ENCODE measurements around the gene PLCL1. TPM values are rescaled to one million over a fixed set of nuclear protein-coding genes. Genes with fewer than 3 reads are reported as not detected.

The PLCL1 gene
- total RNA-seq, 1 experiment from 2014 or later: 0.16 TPM

DNA sequence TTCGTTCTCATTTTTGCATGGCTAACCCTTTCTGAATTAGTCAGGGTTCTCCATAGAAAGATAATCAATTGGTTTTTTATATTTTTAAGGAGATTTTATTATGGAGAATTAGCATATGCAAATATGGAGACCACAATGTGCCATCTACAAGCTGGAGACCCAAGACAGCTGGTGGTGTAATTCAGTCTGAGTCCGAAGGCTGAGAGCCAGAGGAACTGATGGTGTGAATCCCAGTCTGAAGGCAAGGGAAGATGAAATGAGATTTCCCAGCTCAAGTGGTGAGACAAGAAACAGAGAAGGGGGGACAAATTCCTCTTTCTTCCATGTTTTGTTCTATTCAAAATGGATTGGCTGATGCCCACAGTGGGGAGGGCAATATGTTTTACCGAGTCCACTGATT is 80.7 kb downstream of the PLCL1 start:
- no peak for DNase-seq (ENCODE audit: low read depth)

DNA sequence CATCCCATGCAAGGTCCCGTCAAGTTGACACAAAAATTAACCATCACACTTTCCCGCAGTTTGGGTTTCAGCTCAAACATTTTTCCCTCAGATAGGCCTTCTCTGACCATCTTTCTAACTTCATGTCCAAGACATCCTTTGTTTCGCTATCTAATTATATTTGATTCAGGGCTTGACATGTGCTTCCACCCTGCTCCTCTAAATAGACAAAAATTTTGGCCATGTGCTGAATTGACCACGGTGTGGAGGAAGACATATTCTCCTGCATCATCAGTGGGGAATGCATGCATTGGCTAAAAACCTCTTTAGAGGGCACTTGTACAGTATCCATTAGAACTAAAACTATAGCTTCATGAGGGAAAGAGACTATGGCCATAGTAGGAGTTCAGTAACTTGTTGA is 81.2 kb downstream of the PLCL1 start:
- no peak for DNase-seq (ENCODE audit: low read depth)

DNA sequence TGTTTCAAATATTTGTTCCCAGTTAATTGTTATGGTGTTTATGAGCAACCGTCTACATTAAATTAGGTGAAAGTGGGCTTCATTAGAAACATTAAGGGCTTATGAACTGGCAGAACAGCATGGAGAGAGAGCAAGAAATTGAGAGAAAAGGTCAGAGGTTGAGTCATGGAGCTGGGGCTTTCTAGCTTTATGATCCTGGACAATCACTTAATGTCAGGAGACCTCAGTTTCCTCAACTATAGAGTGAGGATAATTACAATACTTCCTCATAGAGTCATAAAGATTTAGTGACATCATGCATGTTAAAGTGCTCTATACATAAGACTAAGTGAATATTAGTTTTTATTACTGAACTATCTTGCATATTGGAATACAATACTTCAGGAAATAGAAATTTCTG is 83.9 kb downstream of the PLCL1 start:
- DNase-seq (ENCODE audit: low read depth): no peak

DNA sequence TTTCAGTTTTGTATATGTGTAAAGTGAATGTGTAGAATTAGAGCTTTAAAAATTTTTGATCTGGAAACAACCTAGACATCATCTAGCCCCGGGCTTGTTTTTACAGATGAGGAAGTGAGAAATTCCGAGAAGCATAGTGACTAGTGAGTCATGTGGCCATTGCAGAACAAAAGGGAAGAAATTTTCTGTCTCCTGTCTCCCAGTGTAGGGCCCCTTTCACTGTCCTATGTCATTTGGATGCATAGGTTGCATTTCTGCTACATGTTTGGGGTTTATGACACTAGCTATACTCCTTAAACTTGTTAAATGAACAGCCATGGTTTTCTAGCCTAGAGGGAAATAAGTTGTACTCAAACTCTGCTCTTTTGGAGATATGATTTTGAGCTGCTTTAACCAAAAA is 84.6 kb downstream of the PLCL1 start:
- peak; percentile 59 for DNase-seq (ENCODE audit: low read depth)

DNA sequence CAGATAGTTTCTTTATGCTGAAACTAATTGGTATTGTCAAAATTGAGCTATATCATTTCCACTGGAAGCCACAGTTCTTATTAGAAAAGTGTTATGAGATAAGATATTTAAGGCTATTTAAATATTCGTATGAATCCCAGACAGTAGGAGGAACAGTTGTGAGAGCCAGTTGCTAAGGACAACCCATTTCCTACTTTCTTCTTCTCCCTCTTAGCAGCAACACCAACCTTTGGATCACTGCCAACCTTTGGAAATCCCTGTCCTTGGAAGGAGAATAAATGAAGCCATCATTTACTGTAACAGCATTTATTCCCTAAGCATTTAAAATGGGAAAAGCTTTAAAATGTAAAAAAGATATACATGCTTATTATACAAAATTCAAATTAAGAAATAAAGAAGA is 85.8 kb downstream of the PLCL1 start:
- DNase-seq (ENCODE audit: low read depth): no peak

DNA sequence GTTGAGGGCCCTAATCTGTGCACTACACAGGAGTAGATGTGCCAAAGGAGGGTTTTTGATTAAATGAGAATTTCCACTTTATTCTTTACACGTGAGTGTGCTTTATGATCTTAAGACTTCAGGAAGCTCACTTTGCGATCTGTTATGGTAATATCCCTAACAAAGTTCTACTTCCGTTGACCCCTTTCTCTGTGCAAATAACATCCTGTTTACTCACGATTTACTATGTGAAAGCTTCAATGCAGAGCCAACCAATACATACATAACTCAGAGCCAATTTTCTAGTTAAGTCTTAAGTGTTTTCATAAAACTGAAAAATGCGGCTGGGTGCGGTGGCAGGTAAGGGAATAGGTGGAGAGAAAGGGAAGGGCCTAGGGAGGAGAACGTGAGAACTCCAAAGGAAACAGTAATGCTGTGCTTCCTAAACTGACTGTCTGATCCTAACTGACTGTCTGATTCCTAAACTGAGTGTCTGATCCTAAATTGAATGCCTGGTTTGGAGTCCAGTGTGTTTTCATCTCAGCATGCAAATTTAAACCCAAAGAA is 87.6 kb downstream of the PLCL1 start:
- DNase-seq (ENCODE audit: low read depth): no peak

DNA sequence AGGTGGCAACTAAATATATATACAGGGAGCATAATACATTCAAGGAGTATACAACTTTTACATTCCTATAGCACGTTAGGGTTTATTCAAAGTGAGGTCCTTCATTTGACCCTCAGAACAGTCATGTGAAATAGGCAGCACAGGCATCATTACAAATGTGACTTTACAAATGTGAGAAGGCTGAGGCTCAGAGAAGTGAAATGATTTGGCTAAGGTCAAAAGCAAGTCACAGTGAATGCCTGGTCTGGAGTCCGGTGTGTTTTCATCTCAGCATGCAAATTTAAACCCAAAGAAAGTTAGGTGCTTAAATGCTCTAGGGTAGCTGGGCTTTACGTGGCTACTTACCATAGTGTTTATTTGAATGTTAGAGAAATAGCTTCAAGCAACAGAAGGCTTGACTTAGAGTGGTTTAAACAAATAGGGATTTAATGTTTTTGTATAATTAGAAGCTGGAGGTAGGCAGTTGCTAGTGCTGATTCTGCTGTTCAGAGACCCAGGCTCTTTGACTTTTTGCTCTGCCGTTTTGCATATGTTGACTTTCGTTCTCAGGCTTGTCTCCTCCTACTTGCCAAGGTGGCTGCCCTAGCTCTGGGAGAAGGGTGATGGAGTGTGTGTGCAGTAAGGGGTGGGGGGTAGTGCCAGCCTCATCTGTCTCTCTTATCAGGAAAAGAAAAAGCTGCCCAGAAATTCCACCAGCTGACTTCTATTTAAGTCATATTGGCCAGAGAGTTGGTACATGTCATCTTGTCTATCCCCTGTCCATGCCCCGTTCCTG is 89.2 kb downstream of the PLCL1 start:
- DNase-seq (ENCODE audit: low read depth): no peak

DNA sequence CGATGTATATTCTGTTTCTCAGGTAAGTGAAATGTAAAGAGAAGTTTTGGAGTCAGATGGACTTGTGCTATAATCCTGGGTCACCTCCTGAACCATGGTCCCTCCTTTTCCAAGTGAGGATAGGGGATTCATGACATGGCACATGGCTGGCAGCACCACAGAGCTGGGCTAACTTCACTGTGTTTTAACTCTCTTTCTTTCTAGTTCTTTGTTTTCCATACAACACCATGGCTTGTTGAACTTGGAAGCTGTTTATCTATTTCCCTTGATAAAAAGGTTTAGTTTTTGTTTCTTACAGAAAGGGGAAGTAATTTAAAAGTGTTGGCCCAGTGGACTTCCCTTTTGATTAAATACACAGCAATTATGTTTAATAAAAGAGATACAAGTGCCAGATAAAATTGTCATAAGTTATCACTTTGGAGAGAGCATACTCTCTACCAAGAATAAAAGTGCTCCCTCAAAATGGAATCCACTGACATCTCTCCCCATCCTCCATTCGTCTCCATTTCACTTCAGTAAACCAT is 90.4 kb downstream of the PLCL1 start:
- no peak for DNase-seq (ENCODE audit: low read depth)

DNA sequence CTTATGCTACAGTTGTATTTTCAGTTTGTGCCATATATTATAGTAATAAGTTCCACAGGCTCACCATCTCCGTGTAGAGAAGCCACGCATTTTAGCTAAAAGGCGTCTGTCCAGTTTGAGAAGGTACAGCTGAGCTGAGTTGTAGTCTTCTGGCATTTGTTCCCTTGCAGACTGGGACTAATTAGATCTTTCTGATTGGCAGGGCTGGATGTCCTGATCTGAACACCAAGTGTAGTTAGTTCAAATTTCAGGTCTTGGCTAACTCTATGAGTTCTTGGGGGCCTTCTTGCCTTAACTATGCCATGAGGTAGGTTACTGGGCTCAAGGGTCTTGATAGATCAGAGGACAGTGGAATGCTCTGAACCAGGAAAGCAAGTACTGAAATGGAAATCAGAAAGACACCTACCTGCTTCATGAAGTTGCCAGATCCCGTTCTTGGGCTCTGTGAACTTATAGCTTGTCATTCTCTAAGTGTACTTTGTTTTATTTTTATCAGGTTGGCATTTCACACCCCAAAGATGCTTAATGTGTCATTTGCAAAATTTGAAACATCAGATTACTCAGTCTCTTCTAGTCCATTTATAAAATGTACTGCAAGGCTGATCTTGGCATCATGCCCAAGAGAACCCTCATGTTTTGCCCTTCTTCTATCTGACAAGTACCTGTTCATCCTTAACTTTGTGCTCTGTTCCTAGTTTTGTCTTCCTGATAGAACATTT is 93.7 kb downstream of the PLCL1 start:
- DNase-seq (ENCODE audit: low read depth): no peak

DNA sequence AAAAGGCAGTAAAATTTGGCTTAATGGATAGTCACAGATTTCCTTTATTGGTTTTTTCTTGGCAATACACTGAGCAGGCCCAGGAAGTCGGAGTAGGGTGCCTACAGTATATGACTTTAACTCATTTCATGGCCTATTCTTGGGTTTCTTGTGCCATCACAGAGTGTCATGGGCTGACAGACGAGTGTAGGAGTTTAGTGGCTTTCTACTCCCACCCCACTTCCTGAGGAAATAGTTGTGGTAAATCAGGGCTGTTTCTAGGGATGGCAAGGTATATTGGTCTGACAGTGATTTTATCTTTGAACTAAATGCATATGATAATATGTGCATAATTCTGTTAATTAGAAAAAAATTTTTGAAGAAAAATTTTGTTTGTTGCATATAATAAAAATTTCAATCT is 100.1 kb downstream of the PLCL1 start:
- DNase-seq (ENCODE audit: low read depth): peak; percentile 42

DNA sequence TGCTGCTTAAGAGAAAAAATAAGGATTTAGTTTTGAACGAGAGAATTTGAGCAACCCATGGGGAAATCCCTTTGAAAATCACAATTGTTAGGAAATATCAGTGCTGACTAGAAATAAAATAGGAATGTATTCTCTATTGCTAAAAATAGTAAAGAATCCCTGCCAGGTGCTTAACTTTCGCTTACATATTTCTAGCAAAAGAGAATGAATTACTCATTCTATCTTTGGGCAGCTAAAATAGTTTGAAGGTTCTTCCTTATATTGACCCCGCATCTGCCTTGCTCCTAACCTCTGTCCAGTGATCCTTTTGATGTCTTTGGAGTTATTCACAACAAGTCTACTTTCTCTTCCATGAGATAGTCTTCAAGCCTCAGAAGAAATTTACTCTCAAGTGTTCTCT is 103.8 kb downstream of the PLCL1 start:
- DNase-seq (ENCODE audit: low read depth): no peak

DNA sequence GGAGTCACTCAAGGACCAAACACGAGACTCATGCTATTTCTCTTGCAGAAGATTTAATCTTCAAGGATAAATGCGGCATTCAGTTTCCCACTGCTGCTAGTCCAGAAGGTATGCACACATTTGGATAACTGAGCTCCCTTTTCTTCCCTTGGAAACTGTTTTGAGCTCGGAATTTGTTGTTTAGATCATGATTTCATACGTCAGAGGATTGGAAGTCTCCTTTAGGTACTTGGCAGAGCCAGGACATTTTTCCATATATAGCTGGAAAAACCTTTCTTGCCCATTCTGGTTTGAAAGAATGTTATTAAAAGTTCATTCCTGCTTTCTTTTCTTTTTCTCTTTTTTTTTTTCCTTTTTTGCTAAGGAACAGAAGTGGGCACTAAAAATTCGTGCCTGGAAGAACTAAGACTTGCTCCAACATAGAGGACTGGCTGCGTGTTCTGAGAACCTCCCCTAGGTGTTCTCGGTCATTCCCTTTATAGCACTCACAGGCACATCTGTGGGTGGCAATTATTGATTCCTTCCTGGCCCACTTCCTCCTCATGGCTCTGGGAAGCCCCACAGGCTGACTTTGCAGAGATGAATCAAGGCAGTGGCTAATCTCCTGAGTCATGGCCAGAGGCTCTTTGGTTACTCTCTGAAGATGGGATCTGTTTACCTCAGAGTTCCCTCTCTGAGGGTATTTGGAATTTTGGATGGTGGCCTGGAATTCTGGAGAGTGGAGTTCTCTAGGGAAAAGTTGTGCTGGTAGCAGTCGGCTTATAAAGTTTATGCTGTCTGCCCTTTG is 104.8 kb downstream of the PLCL1 start:
- peak; percentile 79 for DNase-seq (ENCODE audit: low read depth)

DNA sequence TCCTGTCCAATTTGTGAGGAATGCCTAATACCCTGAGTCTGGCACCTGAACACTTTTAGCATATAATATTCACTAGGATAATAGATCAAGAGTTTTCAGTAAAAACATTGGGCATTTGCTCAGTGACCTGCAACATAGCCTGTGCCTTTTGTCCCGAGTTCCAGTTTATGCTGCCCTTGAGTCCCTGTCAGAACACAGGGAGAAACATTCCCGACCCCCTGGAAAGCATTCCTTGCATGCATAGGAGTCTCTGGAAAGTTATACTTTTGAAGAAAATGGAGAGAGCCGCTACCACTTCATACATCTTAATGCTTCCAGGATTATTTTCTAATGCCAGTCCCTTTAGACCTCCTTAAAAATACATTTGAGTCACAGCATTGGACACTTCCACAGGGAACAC is 107.3 kb downstream of the PLCL1 start:
- no peak for DNase-seq (ENCODE audit: low read depth)

DNA sequence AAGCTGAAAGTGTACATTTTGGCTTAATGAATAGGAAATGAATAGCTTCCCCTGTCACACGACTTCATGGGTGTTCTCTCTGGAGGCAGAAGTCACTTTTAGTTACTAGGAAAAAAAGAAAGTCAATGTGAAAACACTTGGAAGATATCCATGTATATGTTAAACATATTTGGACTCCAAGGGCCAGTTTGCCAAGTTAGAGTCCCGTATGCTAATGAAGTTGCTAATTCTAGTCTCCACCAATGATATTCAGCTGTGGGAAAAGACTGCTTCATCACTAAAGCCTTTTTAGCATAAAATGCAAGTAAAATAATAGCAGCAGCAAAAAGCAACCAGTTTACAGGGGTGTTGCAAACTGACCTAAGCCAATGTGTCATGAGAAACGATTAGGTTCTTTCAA is 108.7 kb downstream of the PLCL1 start:
- DNase-seq (ENCODE audit: low read depth): no peak

DNA sequence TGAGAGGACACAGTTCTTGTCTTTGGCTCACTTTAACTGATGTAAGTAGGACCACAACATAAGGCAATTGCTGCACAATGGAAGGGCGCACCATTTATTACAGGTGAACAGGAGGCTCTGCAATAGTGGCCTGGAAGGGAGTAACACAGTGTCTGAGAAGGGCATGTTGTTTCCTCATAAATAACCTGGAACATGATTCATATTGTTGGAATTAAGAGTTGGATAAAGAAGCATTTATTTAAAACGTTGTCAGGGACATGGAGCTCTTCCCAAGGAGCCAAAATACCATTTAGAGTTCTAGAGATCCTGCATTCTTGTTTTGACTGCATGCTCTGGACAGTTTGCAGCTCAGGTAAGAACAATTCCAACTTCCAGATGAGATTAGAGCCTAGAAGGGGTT is 110.4 kb downstream of the PLCL1 start:
- no peak for DNase-seq (ENCODE audit: low read depth)

DNA sequence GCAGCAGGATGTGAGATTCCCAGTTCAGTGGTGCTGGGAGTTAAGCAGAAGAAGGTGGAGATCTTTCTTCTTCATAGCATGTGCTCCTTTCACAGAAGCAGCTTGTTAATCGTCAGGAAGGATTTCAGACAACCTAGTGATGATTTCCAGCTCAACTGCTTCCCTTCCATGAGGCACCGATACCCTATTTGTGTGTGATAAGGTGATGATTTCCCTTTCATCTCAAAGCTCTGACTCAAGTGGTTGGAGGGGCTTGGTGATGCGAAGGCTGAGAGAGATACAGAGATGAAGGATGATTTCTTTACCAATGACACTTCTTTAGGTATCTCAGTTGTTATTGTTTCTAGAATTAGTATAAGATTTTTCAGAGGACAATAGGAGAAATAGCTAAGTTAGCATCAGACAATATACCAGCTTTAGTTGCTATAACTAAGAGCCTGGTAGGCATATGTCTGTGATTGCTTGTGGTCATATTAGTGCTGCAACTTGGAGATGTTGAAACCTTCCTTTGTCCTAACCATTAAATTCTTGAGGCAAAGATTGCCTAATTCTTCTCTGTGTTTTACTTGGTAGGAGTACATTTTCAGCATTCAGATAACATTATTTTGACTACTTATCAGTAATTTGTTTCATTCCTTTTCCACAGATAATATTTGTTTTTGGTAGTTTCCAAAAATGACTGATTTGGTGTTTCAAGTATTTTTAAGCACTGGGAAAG is 111.3 kb downstream of the PLCL1 start:
- no peak for DNase-seq (ENCODE audit: low read depth)

DNA sequence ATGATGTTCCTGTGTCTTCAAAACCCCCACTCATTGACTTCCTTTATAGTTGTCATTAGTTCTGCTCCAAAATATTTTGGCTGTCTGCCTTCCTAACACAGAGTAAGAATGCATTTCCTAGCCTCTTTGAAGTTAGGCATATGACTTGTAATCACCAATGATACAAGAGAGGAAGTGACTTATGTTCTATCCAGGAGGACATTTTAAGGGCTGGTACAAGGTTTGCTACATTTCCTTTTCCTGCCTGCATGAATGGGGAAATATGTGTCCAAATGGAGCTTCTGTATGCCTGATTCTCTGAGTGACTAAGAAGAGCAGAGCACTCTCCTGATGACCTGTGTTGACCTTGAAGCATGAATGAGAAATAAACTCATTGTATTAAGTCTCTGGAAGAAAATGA is 115.1 kb downstream of the PLCL1 start:
- peak; percentile 29 for DNase-seq (ENCODE audit: low read depth)

DNA sequence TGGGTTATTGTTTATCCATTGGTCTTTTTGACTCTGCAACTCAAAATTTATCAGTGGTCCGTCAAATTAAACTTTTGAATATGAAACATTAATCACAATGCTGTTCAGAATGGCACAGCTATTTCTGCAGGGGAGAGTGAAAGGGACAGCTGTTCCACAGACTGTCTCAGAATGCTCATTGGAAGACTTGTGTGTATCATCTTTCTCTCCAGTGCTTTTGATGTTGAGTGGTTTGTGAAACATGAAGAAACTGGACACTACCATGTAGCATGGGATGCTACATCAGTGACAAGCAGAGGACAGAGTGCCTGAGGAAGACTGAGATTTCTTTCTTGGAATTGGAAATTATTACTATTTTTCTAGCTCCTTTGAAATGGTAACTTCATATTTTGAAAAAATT is 115.7 kb downstream of the PLCL1 start:
- DNase-seq (ENCODE audit: low read depth): no peak

DNA sequence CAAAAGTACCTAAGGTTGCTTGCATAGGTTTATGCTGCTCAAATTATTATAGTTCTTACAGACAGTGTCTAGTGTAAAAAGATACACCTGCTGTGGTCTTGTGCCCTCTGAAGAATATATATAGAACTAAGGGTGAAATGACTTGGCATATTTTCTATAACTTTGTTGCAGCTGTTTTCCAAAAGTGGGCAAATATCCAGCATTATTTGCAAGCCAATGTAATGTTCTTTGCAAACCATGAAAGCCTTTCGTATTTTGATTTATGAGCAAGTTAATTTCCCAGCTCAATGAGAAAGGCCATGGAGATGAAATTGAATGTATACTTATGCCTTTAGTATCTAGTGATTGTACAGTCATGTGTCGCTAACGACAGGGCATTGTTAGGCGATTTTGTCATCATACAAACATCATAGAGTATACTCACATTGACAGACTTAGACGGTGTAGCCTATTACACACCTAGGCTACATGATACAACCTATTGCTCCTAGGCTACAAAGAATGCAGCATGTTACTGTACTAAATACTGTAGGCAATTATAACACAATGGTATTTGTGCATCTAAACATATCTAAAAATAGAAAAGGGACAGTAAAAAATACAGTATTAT is 116.3 kb downstream of the PLCL1 start:
- DNase-seq (ENCODE audit: low read depth): no peak

DNA sequence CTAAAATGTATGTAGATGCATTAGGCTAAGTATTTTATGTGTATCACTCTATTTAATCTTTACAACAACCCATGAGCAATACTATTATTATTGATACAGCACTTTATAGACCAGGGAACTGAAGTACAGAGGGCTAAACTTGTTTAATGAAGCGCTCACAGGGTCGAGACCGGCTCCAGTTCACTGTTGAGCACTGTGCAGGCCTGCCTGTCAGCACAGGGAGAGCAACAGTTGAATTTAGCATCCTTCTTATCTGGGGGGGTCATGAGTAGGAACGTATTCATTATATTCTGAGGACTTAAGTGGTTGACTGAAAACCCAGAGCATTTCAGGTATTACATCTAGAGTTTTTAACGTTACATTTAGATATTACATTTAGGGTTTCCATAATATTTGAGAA is 120.1 kb downstream of the PLCL1 start:
- DNase-seq (ENCODE audit: low read depth): no peak

DNA sequence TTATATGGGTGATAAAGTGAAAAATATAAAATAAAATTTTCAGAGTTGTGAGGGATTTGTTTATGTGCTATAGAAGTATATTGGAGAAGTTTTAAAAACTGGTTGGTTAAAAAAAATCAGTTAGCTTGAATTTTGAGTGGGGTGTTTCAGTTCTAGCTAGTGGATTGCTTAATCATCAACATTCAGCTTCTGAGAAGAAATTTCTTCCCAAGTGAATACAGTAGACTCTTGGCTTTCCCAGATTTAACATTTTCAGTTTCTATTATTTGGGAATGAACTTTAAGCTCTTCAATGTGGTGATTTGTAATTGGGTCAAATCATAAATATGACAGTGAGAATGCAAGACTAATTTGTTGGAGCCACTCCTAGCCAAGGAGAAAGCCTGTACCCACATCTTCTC is 120.8 kb downstream of the PLCL1 start:
- DNase-seq (ENCODE audit: low read depth): no peak
